Gastrocnemius medialis (tissue), 4 donors: ENCODE measurements around the gene HAGH.

ENCODE experiments used
- POLR2A ChIP-seq, 2 donors: fragments of 450-650 bp; IDR thresholded peaks; one replicate each; pipeline ENCODE4 v1.6.1; 2017; ENCODE audit warnings: antibody characterized with exemption in 2 of 2, mild to moderate bottlenecking in 2 of 2, moderate library complexity in 2 of 2
- TF ChIP-seq, protein P1 (sequence below), 5 experiments: fragments of 450-650 bp in 3 of 5; fragments of 200-600 bp in 2 of 5; sonication (generic) in 2 of 5; IDR thresholded peaks in 4 of 5; conservative IDR thresholded peaks in 1 of 5; 1 replicate in 4 of 5; 2 replicates in 1 of 5; pipeline ENCODE4 v1.5.1; 2016 to 2019; ENCODE audit warnings: antibody characterized with exemption in 5 of 5, mild to moderate bottlenecking in 3 of 5, moderate library complexity in 3 of 5

DNA sequence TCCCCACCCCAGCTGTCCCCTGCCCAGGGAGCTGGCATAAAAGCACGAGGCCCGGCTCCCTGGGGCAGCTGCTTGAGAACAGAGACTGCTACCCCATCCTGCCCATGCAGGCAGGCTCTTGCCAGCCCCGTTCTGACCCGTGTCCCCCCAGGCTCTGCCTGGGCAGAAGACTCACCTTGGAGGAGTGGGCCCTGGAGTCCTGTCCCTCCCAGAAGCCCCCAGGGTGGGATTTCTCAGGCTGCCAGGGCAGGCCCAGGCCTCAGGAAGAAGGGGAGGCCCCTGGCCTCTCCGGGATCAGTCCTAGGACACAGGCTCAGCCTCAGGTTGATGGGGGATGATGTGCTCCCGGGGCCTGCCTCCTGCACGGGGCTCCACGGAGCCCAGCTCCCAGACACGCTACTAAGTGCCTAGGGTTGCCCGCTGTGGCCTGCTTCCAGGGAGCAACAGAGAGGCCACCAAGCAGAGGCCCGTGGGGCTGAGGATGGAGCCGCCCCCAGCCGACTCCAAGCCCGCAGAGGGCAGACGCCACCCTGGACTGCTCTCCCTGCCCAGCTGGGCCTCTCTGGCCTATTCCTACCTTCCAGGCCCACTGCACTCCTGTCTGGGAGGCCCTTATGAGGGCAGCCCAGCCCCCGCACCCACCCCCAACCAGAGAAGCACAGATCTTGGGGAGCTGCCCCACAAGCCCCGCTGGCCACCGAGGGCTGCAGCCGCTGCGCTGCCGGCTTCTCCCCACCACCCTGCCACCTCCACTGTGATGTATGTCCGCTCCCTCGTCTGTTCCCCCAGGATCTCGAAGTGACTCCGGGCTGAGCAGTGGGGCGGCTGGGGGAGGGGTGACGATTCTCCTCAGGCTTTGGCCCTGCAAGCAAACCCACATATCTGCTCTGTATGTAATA lies 57.0 kb downstream of the HAGH start:
- TF ChIP-seq, protein P1, sequence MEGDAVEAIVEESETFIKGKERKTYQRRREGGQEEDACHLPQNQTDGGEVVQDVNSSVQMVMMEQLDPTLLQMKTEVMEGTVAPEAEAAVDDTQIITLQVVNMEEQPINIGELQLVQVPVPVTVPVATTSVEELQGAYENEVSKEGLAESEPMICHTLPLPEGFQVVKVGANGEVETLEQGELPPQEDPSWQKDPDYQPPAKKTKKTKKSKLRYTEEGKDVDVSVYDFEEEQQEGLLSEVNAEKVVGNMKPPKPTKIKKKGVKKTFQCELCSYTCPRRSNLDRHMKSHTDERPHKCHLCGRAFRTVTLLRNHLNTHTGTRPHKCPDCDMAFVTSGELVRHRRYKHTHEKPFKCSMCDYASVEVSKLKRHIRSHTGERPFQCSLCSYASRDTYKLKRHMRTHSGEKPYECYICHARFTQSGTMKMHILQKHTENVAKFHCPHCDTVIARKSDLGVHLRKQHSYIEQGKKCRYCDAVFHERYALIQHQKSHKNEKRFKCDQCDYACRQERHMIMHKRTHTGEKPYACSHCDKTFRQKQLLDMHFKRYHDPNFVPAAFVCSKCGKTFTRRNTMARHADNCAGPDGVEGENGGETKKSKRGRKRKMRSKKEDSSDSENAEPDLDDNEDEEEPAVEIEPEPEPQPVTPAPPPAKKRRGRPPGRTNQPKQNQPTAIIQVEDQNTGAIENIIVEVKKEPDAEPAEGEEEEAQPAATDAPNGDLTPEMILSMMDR (IDR thresholded peaks at IDR 0.05 in 4 of 5, conservative IDR thresholded peaks at IDR 0.05 in 1 of 5), result no peak
- no peak for TF ChIP-seq POLR2A (IDR thresholded peaks at IDR 0.05)
